GM12892 (cell line): ENCODE results near the gene VOPP1.

Experiments
- DNase-seq: peaks from one replicate; pipeline ENCODE4 v3.0.0; 2011; ENCODE audit not compliant: insufficient read length
- FAIRE-seq: peaks from 2 replicates; lab custom pipeline; 2011; peaks lifted over from hg19 to GRCh38; lab: Jason Lieb, UNC
- POLR2A ChIP-seq: IDR thresholded peaks from 2 replicates; pipeline ENCODE4 v1.6.1; 2011; ENCODE audit warnings: low read depth, low read length, control low read depth
- POLR2AphosphoS5 ChIP-seq: IDR thresholded peaks from 2 replicates; pipeline ENCODE4 v1.6.1; 2011; ENCODE audit warnings: low read depth, low read length, control low read depth
- TAF1 ChIP-seq: IDR thresholded peaks from 2 replicates; pipeline ENCODE4 v1.6.1; 2011; ENCODE audit warnings: low read depth, mild to moderate bottlenecking, control low read depth, low read length, borderline replicate concordance

The VOPP1 gene

DNA sequence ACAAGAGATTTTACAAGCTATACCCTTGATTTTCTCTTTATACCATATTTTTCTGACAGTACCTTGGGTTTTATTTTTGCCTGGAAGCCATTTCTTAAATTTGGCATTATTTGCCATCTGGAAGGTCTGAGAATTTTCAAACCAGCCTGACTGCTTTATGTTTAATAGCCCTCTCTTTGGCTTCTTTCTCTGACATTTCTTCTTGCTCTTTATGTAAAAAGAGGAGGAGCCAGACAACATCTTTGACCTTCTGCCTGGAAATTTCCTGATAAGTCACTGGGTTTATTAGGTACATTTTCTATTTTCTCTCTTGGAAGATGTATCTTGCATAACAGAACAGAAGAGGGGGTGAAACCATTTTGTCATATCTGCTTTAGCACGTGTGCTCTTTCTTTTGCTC is 127.5 kb downstream of the VOPP1 start:
- DNase-seq: no peak
- no peak for TF ChIP-seq TAF1
- TF ChIP-seq POLR2AphosphoS5: no peak
- TF ChIP-seq POLR2A: no peak
- FAIRE-seq: no peak

DNA sequence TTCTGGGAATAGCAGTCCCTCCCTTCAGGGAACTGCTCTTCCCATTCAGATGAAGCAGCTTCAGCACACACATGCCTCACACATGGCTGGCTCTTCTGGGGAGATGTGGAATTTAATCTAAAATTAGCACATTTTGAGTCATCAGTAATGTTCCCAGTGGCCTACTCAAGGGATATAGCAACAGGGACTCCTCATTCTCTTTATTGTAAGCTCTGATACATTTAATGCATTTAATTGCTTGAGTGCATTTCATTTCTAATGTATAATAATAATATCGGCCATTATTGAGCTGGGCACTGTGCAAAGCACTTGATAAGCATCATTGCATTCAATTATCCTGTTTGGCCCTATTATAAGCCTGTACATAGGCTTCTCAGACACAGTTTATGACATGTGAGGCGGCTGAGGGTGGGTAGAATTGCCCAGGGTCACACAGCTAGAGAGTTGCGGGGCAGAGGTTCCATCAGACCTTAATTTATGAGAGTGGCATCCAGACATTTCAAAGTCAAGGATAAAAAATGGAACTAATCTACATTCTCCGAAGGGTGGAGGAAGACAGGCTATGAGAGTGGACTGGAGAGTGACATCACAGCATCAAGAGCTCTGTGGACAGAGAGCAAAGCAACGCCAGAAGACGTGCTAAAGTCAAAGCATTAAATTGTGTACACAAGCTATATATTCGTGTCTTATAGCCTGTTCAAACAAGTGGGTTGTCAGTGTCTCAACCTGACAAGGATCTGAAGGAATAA is 130.4 kb downstream of the VOPP1 start:
- TF ChIP-seq TAF1 (no peak), POLR2AphosphoS5 (no peak), POLR2A (no peak)
- no peak for FAIRE-seq
- DNase-seq: no peak

DNA sequence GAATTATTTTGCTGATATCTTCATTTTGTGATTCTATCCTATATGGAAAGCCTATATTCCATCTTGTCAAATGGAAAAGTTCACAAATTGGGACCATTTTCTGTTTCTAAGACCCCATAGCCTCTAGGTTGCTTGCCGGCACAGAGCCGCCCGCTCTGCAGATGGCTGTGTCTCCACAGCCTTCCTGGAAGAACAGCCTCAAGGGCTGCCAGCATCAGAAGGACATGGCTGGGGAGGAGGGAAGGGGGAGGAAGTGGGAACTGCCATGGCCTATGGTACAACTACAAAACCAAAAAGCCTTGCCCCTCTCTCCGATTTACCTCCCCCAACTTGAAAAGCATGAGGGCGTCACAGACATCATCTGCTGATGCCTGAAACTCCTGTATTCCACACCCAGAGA is 131.3 kb downstream of the VOPP1 start:
- no peak for FAIRE-seq
- DNase-seq: no peak

DNA sequence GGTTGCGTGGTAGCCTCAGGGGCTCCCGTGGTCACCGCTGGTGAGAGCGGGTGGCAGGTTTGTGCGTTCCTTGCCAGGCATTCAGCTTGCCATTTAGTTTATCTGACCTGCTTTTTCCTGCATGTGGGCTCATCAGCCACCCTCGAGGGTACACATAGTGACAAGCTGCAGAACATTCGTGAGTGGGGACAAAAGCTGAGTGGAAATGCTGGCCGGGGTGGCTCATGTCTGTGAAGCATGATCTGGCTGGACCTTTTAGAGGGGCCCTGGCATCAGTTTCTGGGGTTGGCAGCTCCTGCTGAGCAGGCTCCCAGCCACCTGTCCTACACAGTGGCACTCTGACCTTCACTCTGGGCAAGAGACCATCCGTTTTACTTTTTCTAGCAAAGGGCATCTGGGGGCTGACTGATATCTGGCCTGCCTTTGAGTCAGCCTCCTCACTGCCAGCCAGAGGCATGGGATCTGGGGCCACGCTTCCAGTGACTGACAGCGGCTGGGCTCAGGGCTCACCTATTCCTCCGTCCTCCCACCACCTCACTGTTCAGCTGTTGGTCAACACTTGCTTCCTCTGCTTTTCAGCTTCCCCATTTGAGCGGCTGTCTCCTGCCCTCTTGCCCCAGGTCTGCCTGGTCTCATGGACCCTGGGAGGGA is 132.1 kb downstream of the VOPP1 start:
- DNase-seq: no peak
- TF ChIP-seq POLR2A (no peak), TAF1 (no peak), POLR2AphosphoS5 (no peak)
- no peak for FAIRE-seq

More for the DNA sequence above, 131.3 kb downstream of the VOPP1 start:
- TF ChIP-seq POLR2A (no peak), TAF1 (no peak), POLR2AphosphoS5 (no peak)

DNA sequence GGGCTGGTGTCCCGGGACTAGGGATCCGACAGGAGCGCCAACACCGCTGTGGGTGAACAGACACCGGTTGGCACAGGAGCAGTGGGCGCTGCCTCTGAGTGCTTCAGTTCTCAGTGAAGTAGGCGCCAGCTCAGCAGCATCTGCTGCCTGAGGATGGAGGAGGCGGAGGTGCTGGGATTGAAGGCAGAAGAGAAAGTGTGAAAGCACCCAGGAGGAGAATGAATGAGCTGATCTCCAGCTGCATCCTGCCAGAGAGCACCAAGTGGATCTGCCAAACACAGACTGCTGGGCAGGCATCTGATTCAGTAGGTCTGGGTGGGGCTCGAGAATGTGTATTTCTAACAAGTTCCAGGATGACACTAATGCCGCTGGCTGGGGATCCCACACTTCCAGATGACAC is 132.7 kb downstream of the VOPP1 start:
- TF ChIP-seq POLR2A: no peak
- no peak for TF ChIP-seq TAF1
- no peak for TF ChIP-seq POLR2AphosphoS5
- FAIRE-seq (no peak), DNase-seq (no peak)

DNA sequence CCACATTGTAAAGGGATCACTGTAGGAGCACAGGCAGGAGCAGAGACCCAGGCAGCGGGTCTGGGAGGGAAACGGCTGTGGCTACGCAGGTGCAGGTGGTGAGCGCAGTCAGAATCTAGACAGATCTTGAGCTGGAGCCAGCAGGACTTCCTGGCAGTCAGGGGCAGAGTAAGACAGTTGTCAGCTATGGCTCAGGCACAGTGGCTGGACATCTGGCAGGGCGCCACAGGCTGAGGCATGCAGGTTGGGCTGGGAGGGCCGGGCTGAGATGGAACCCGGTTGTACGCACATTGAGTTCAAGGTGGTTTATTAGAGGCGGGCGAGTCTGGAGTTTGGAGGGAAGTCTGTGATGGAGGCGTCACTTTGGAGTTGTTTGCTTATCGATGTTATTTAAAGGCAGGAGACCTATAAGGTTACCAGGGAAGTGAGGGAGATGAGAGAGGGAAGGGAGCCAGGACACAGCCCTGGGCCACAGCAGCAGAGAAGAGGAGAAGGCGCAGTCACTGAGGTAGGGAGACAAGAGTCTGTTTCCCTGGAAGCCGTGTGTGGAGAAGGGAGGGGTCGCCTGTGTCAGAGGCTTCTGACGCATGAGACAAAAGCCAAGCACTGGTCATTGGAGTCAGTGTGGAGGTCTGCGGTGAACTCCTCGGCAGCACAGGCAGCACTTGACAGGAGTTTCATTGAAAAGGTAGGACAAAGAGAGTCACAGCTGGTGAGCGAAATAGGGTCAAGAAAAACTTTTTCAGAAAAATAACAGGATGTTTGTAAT is 133.4 kb downstream of the VOPP1 start:
- DNase-seq: no peak
- TF ChIP-seq TAF1 (no peak), POLR2AphosphoS5 (no peak), POLR2A (no peak)
- FAIRE-seq: no peak

DNA sequence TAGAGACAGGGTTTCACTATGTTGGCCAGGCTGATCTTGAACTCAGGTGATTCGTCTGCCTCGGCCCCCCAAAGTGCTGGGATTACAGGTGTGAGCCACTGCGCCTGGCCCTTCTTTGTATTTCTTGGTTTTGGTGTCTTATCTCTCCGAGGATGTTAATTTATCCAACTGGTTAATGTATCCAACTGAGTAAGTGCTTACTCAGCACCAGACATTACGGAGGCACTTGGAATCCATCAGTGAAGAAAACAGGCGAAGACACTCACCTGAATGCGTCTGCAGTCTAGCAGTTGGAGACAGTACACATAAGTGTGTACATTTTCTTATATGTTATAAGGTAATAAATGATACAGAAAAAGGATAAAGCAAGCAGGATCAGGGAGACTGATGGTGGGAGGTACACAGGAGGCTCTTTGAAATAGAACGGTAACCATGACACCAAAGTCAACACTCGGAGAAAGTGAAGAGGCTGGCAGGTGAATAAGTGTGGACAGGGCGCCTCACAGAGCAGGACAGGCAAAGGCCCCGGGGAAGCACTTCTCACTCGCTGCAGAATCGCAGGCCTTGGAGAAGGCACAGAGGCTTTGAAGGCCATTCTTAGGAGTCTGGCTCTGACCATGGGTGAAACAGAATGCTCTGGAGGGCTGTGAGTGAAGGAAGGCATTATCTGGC is 134.1 kb downstream of the VOPP1 start:
- TF ChIP-seq TAF1 (no peak), POLR2AphosphoS5 (no peak), POLR2A (no peak)
- DNase-seq (no peak), FAIRE-seq (no peak)

DNA sequence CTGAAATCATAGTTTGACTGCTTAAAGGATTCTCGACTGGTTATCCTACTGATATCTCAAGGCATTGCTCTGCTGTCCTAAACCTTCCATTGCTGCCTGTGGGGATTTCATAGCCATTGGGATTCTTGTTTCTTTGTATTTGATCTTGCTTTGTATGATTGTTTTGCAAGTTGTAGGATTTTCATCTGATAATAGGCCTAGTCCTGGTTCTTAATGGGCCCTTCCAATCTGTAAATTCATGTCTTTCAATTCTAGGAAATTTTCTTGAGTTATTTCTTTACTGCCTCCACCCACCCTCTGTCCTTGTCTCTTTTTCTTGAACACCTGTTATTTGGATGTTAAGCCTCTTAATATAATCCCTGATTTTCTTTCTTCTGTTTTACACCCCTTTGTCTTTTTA is 134.9 kb downstream of the VOPP1 start:
- TF ChIP-seq POLR2AphosphoS5: no peak
- no peak for TF ChIP-seq POLR2A
- no peak for TF ChIP-seq TAF1
- FAIRE-seq (no peak), DNase-seq (no peak)

DNA sequence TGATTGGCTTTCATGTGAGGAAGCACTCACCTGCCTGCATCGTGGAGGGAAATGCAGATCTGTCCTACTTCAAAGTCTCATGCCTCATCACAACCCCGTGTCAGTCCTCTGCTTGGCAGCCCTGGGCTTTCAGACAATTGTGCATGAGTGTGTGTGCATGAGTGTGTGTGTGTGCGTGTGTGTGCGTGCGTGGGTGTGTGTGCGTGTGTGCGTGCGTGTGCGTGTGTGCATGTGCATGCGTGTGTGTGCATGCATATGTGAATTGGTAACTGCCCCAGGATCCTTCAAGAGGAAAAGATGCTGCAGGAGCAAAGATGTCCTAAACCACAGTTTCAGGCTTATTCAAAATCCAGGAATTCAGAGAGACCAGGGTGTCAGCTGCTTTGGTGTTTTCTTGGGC is 135.8 kb downstream of the VOPP1 start:
- DNase-seq (no peak), FAIRE-seq (no peak)
- no peak for TF ChIP-seq TAF1
- no peak for TF ChIP-seq POLR2AphosphoS5

DNA sequence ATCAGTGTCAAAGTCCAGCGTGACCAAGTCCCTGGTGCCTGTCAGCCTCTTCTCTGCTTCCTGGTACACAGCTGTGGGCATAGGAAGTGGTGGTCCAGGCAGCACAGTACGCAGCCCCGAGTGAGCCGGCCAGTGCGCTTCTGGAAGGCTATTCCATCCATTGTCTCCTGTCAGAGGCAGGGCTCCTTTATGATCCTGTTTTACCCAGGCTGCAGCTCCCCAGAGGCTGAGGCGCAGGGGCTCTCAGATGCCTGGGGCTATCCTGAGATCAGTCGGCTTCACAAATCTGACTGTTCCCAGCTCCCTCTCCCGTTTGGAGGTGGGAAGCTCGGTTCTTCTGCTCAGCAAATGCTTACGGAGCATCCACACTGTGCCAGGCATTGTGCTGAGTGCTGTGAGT is 136.8 kb downstream of the VOPP1 start:
- FAIRE-seq (no peak), DNase-seq (no peak)
- TF ChIP-seq POLR2A (no peak), TAF1 (no peak), POLR2AphosphoS5 (no peak)

DNA sequence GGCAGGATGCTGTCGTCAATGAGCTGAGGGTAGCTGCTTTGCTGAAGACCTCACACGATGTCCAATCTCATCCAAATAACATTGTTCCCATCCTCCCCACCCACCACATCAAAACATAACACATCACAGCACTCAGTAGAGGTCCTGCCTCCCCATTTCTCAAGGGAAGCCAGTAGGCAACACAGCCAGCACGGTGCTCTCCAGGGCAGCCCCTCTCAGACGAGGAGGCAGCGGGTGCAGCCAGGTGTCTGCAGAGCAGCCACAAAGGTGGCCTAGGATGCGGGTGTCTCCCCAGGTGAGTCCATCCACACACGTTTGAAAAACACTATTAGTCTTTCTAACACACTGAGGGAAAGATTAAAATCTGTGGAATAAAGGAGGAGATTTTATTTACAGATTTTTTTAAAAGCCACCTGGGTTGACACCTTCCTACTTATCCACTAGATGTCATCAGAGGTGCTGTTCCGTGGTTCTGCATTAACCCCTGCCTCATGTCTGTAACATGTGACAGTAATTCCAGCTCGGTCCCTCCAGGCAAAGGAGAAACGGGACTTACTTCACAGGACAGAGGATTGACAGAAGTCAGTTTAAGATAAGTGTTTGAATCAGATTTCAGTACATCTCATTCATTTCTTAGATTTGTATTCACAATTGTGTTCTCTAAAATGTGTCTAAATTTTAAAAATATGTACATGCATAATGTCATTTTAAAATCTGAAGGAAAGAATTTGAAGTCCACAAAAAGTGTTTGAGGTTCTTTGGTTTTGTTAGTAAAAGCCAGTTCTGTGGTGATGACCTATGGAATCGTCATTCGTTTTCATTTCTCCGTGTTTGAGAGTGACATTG is 139.1 kb downstream of the VOPP1 start:
- no peak for TF ChIP-seq POLR2AphosphoS5
- no peak for TF ChIP-seq POLR2A
- TF ChIP-seq TAF1: no peak
- no peak for DNase-seq
- FAIRE-seq: peak; percentile 79
